Measurements from ENCODE around the gene CCR7. TPM values are rescaled to one million over a fixed set of nuclear protein-coding genes. Genes with fewer than 3 reads are reported as not detected.

The CCR7 gene
- total and polyA plus RNA-seq, 2 of the 13 experiments (the other 11 are each of a cell fraction or from before 2014, with no cell fraction given): 0.04 to 0.53 TPM

DNA sequence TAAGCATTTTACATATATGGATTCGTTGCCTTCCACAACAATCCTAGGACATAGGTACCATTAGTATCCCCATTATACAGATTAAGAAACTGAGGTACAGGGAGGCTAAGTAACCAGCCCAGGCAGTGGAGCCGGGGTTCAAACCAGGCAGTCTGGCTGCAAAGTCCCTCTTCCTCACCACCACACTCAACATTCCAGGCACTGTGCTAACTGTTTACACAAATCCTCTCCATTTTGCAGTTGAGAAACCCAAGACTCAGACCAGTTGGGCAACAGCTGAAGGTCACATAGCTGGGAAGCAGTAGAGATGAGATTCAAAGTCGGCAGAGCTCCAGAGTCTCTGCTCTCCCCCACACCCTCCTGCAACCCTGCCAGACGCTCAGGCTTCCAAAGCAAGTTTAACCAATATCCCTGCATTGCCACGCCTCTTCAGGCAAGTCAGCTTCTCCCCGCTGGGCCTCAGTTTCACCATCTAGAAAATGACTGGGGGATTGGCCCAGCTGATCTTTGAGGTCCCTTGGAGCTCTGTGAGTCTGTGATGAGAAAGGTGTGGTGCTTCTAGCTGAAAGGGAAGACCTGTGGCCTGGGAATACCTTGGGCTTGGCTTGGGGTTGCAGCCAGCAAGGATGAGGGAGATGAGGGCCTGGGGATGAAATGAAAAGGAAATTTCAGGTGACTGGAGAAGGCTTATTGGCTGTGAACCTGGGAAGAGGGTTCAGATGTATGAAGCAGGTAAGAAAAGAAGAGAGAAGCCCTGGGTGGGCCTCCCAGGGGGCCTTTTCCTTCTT lies 14.0 kb downstream of the CCR7 start (continued):
- TF ChIP-seq, protein P1, sequence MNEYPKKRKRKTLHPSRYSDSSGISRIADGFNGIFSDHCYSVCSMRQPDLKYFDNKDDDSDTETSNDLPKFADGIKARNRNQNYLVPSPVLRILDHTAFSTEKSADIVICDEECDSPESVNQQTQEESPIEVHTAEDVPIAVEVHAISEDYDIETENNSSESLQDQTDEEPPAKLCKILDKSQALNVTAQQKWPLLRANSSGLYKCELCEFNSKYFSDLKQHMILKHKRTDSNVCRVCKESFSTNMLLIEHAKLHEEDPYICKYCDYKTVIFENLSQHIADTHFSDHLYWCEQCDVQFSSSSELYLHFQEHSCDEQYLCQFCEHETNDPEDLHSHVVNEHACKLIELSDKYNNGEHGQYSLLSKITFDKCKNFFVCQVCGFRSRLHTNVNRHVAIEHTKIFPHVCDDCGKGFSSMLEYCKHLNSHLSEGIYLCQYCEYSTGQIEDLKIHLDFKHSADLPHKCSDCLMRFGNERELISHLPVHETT (CRISPR knock-in tag; conservative IDR thresholded peaks at IDR 0.05): peak; percentile 72
- TF ChIP-seq KDM4B (CRISPR knock-in tag; IDR thresholded peaks at IDR 0.05): peak; percentile 99
- TF ChIP-seq HOXA9 (CRISPR knock-in tag; IDR thresholded peaks at IDR 0.05; ENCODE audit: borderline replicate concordance): no peak
- no peak for TF ChIP-seq ZNF451 (CRISPR knock-in tag; IDR thresholded peaks at IDR 0.05)
- TF ChIP-seq, protein P2, sequence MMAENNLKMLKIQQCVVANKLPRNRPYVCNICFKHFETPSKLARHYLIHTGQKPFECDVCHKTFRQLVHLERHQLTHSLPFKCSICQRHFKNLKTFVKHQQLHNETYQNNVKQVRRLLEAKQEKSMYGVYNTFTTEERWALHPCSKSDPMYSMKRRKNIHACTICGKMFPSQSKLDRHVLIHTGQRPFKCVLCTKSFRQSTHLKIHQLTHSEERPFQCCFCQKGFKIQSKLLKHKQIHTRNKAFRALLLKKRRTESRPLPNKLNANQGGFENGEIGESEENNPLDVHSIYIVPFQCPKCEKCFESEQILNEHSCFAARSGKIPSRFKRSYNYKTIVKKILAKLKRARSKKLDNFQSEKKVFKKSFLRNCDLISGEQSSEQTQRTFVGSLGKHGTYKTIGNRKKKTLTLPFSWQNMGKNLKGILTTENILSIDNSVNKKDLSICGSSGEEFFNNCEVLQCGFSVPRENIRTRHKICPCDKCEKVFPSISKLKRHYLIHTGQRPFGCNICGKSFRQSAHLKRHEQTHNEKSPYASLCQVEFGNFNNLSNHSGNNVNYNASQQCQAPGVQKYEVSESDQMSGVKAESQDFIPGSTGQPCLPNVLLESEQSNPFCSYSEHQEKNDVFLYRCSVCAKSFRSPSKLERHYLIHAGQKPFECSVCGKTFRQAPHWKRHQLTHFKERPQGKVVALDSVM (CRISPR knock-in tag; IDR thresholded peaks at IDR 0.05): no peak
- TF ChIP-seq HNRNPH1 (optimal IDR thresholded peaks at IDR 0.05; ENCODE audit: low read depth, low read length): no peak
- TF ChIP-seq, protein P3, sequence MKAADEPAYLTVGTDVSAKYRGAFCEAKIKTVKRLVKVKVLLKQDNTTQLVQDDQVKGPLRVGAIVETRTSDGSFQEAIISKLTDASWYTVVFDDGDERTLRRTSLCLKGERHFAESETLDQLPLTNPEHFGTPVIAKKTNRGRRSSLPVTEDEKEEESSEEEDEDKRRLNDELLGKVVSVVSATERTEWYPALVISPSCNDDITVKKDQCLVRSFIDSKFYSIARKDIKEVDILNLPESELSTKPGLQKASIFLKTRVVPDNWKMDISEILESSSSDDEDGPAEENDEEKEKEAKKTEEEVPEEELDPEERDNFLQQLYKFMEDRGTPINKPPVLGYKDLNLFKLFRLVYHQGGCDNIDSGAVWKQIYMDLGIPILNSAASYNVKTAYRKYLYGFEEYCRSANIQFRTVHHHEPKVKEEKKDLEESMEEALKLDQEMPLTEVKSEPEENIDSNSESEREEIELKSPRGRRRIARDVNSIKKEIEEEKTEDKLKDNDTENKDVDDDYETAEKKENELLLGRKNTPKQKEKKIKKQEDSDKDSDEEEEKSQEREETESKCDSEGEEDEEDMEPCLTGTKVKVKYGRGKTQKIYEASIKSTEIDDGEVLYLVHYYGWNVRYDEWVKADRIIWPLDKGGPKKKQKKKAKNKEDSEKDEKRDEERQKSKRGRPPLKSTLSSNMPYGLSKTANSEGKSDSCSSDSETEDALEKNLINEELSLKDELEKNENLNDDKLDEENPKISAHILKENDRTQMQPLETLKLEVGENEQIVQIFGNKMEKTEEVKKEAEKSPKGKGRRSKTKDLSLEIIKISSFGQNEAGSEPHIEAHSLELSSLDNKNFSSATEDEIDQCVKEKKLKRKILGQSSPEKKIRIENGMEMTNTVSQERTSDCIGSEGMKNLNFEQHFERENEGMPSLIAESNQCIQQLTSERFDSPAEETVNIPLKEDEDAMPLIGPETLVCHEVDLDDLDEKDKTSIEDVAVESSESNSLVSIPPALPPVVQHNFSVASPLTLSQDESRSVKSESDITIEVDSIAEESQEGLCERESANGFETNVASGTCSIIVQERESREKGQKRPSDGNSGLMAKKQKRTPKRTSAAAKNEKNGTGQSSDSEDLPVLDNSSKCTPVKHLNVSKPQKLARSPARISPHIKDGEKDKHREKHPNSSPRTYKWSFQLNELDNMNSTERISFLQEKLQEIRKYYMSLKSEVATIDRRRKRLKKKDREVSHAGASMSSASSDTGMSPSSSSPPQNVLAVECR (CRISPR knock-in tag; IDR thresholded peaks at IDR 0.05; ENCODE audit: borderline replicate concordance): peak; percentile 45; the same call in 1 of the 2 replicates
- peak; percentile 94; the same call in 1 of the 2 replicates for TF ChIP-seq KDM3A (CRISPR knock-in tag; IDR thresholded peaks at IDR 0.05; ENCODE audit: low read depth)
- peak; percentile 53; the same call in 1 of the 2 replicates for TF ChIP-seq GZF1 (CRISPR knock-in tag; IDR thresholded peaks at IDR 0.05)
- no peak for TF ChIP-seq ZNF329 (CRISPR knock-in tag; IDR thresholded peaks at IDR 0.05; ENCODE audit: low read depth)
- TF ChIP-seq, protein P4, sequence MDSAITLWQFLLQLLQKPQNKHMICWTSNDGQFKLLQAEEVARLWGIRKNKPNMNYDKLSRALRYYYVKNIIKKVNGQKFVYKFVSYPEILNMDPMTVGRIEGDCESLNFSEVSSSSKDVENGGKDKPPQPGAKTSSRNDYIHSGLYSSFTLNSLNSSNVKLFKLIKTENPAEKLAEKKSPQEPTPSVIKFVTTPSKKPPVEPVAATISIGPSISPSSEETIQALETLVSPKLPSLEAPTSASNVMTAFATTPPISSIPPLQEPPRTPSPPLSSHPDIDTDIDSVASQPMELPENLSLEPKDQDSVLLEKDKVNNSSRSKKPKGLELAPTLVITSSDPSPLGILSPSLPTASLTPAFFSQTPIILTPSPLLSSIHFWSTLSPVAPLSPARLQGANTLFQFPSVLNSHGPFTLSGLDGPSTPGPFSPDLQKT (CRISPR knock-in tag; IDR thresholded peaks at IDR 0.05; ENCODE audit: borderline replicate concordance): no peak
- TF ChIP-seq ZMAT3 (CRISPR knock-in tag; conservative IDR thresholded peaks at IDR 0.05): no peak; the same call in 1 of the 2 replicates
- TF ChIP-seq ZNF34 (CRISPR knock-in tag; IDR thresholded peaks at IDR 0.05; ENCODE audit: borderline replicate concordance): no peak
- no peak for TF ChIP-seq AGO1 (IDR thresholded peaks at IDR 0.05; ENCODE audit: low read depth, low read length, poor library complexity, severe bottlenecking)
- TF ChIP-seq RBFOX2 (IDR thresholded peaks at IDR 0.05; ENCODE audit: low read depth, low read length): no peak
- no peak for TF ChIP-seq PRMT3 (CRISPR knock-in tag; IDR thresholded peaks at IDR 0.05; ENCODE audit: borderline replicate concordance, low read depth)
- TF ChIP-seq NR2F1 (CRISPR knock-in tag; IDR thresholded peaks at IDR 0.05): peak; percentile 83 to 96
